OCI-LY7 (cell line): Measurements from ENCODE around the gene YPEL4.

Source experiments
- CTCF ChIP-seq: fragments of 200-600 bp; sonication (generic); conservative IDR thresholded peaks from 2 replicates; pipeline ENCODE4 v1.5.1; 2014; ENCODE audit warnings: mild to moderate bottlenecking, antibody characterized with exemption, low read length, moderate library complexity, mixed read lengths
- EZH2phosphoT487 ChIP-seq: fragments of 200-600 bp; sonication (generic); IDR thresholded peaks from 2 replicates; pipeline ENCODE4 v1.6.1; 2018; ENCODE audit warnings: low read depth, borderline replicate concordance, mild to moderate bottlenecking, mixed run types, antibody characterized with exemption, low read length, moderate library complexity, mixed read lengths

GRCh38 chr11:57675176-57675941 is 25.6 kb upstream of the YPEL4 start:
- TF ChIP-seq CTCF (no peak), EZH2phosphoT487 (no peak)
